WTC11 (cell line): ENCODE measurements around the gene CNIH3. TPM values are rescaled to one million over a fixed set of nuclear protein-coding genes. Genes with fewer than 3 reads are reported as not detected.

Source experiments
- ATAC-seq: fragments of 200-7000 bp; cut with Tn5 transposase; 2 replicates; pipeline ENCODE4 v1.10.0; 2021; ENCODE audit warnings: mild to moderate bottlenecking, moderate library complexity
- CTCF ChIA-PET: fragments of 300-600 bp; sonication (Branson Sonifier 250); formaldehyde crosslinking; loops from one replicate; lab custom pipeline; 2021; ENCODE audit warnings: antibody characterized with exemption; lab: Charles Lee
- POLR2A ChIA-PET: fragments of 350-600 bp; sonication (Branson Sonifier 250); formaldehyde crosslinking; loops from one replicate; lab custom pipeline; 2021; ENCODE audit warnings: antibody characterized with exemption; lab: Charles Lee
- DNase-seq: peaks from one replicate; pipeline ENCODE4 v3.0.0; 2021; ENCODE audit warnings: low spot score
- H3K27ac Mint-ChIP-seq: 2 replicates; pipeline ENCODE4 v1.8.0; 2021; ENCODE audit warnings: mixed read lengths
- H3K27me3 Mint-ChIP-seq: 2 replicates; pipeline ENCODE4 v1.8.0; 2021; ENCODE audit warnings: low read depth, mild to moderate bottlenecking, moderate library complexity, mixed read lengths
- H3K36me3 Mint-ChIP-seq: 2 replicates; pipeline ENCODE4 v1.8.0; 2021; ENCODE audit warnings: mixed read lengths
- H3K4me1 Mint-ChIP-seq: 2 replicates; pipeline ENCODE4 v1.8.0; 2022; ENCODE audit warnings: mixed read lengths
- H3K4me3 Mint-ChIP-seq: 2 replicates; pipeline ENCODE4 v1.8.0; 2021; ENCODE audit warnings: mild to moderate bottlenecking, moderate library complexity, mixed read lengths
- H3K9me3 Mint-ChIP-seq: 2 replicates; pipeline ENCODE4 v1.8.0; 2021; ENCODE audit warnings: mixed read lengths
- CREB1 ChIP-seq: sonication (generic); formaldehyde crosslinking; IDR thresholded peaks from 2 replicates; pipeline ENCODE4 v1.8.0; 2023; ENCODE audit warnings: mild to moderate bottlenecking, missing genetic modification reagents
- EMX1 ChIP-seq: fragments of 250-450 bp; sonication (Bioruptor Pico); IDR thresholded peaks from 2 replicates; pipeline ENCODE4 v1.8.0; 2021; ENCODE audit warnings: mild to moderate bottlenecking
- JAZF1 ChIP-seq: fragments of 250-450 bp; sonication (Bioruptor Pico); IDR thresholded peaks from 2 replicates; pipeline ENCODE4 v1.9.0; 2021; ENCODE audit warnings: moderate library complexity, mild to moderate bottlenecking, inconsistent platforms
- NFE2L1 ChIP-seq: sonication (generic); formaldehyde crosslinking; IDR thresholded peaks from 2 replicates; pipeline ENCODE4 v1.8.1; 2023; ENCODE audit warnings: missing genetic modification reagents
- NFYB ChIP-seq: sonication (generic); formaldehyde crosslinking; conservative IDR thresholded peaks from 2 replicates; pipeline ENCODE4 v1.8.0; 2022; ENCODE audit warnings: low read depth, missing genetic modification reagents
- PRRX2 ChIP-seq: fragments of 250-450 bp; sonication (Bioruptor Pico); IDR thresholded peaks from 2 replicates; pipeline ENCODE4 v1.8.0; 2021; ENCODE audit warnings: mild to moderate bottlenecking
- TCF7 ChIP-seq: sonication (generic); formaldehyde crosslinking; IDR thresholded peaks from 2 replicates; pipeline ENCODE4 v1.8.0; 2022; ENCODE audit warnings: mild to moderate bottlenecking, low read depth, missing genetic modification reagents, moderate library complexity
- TEAD1 ChIP-seq: sonication (generic); formaldehyde crosslinking; IDR thresholded peaks from 2 replicates; pipeline ENCODE4 v1.8.0; 2022; ENCODE audit warnings: mild to moderate bottlenecking, missing genetic modification reagents
- ZNF263 ChIP-seq: sonication (generic); formaldehyde crosslinking; IDR thresholded peaks from 2 replicates; pipeline ENCODE4 v1.8.1; 2022; ENCODE audit warnings: low read depth, mild to moderate bottlenecking, moderate library complexity, missing genetic modification reagents
- ZNF396 ChIP-seq: fragments of 250-450 bp; sonication (Bioruptor Pico); IDR thresholded peaks from 2 replicates; pipeline ENCODE4 v1.8.0; 2021; ENCODE audit warnings: mild to moderate bottlenecking, moderate library complexity, borderline replicate concordance
- ZNF423 ChIP-seq: fragments of 250-450 bp; sonication (Bioruptor Pico); IDR thresholded peaks from 2 replicates; pipeline ENCODE4 v2.1.2; 2022; ENCODE audit warnings: mild to moderate bottlenecking, moderate library complexity
- ZNF671 ChIP-seq: fragments of 250-450 bp; sonication (Bioruptor Pico); IDR thresholded peaks from 2 replicates; pipeline ENCODE4 v1.8.0; 2021; ENCODE audit warnings: mild to moderate bottlenecking
- total RNA-seq: library from RNA; stranded (reverse); gene quantifications from 3 replicates; pipeline ENCODE4 v1.2.3, GENCODE V29; 2021
- TF ChIP-seq, protein P1 (sequence below): sonication (generic); formaldehyde crosslinking; IDR thresholded peaks from 2 replicates; pipeline ENCODE4 v1.8.1; 2022; ENCODE audit warnings: low read depth, missing genetic modification reagents, borderline replicate concordance
- TF ChIP-seq, protein P2 (sequence below): sonication (generic); formaldehyde crosslinking; IDR thresholded peaks from 2 replicates; pipeline ENCODE4 v1.8.1; 2022; ENCODE audit warnings: low read depth, mild to moderate bottlenecking, moderate library complexity, missing genetic modification reagents, borderline replicate concordance
- TF ChIP-seq, protein P3 (sequence below): sonication (generic); formaldehyde crosslinking; IDR thresholded peaks from 2 replicates; pipeline ENCODE4 v1.8.0; 2022; ENCODE audit warnings: mild to moderate bottlenecking, missing genetic modification reagents
- TF ChIP-seq, protein P4 (sequence below): sonication (generic); formaldehyde crosslinking; IDR thresholded peaks from 2 replicates; pipeline ENCODE4 v1.8.0; 2023; ENCODE audit warnings: missing genetic modification reagents
- TF ChIP-seq, protein P5 (sequence below): sonication (generic); formaldehyde crosslinking; IDR thresholded peaks from 2 replicates; pipeline ENCODE4 v1.8.0; 2023; ENCODE audit warnings: missing genetic modification reagents, mild to moderate bottlenecking, borderline replicate concordance

Gene CNIH3
- total RNA-seq, 1 experiment from 2014 or later = 8.1 TPM

DNA sequence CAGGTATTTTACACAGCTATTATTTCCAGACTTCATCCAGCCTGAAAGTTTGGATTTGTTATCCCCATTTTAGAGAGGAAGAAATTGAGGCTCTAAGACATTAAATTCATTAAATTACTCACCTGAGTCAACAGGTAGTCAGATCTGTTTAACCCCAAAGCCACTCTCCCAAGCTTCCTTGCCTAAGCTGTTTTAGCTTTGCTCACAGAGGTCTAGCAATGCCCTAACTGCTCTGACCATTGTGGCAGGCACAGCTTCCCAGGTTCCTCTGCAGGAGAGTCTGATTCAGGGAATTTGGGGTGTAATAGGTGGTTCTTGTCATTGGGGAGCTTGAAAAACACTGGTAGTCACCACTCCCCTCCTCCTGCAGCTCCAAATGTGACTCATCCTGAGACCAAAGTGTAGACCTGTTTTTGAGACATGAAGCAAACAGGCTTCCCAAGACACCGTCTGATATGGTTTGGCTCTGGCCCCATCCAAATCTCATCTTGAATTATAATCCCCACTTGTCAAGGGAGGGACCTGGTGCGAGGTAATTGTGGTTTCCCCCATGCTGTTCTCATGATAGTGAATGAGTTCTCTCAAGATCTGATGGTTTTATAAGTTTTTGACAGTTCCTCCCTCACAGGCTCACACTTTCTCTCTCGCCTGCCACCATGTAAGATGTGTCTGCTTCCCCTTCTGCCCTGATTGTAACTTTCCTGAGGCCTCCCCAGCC is 170.6 kb downstream of the CNIH3 start:
- H3K4me3 Mint-ChIP-seq = no peak overlapping the region
- CTCF ChIA-PET = interaction anchor here (0.9 kb wide), 1 partner anchor 85 kb away, joined by 3 read pairs; no protein-coding TSS in a partner anchor
- TF ChIP-seq, protein P1, sequence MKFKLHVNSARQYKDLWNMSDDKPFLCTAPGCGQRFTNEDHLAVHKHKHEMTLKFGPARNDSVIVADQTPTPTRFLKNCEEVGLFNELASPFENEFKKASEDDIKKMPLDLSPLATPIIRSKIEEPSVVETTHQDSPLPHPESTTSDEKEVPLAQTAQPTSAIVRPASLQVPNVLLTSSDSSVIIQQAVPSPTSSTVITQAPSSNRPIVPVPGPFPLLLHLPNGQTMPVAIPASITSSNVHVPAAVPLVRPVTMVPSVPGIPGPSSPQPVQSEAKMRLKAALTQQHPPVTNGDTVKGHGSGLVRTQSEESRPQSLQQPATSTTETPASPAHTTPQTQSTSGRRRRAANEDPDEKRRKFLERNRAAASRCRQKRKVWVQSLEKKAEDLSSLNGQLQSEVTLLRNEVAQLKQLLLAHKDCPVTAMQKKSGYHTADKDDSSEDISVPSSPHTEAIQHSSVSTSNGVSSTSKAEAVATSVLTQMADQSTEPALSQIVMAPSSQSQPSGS (CRISPR knock-in tag) = no peak
- TF ChIP-seq, protein P2, sequence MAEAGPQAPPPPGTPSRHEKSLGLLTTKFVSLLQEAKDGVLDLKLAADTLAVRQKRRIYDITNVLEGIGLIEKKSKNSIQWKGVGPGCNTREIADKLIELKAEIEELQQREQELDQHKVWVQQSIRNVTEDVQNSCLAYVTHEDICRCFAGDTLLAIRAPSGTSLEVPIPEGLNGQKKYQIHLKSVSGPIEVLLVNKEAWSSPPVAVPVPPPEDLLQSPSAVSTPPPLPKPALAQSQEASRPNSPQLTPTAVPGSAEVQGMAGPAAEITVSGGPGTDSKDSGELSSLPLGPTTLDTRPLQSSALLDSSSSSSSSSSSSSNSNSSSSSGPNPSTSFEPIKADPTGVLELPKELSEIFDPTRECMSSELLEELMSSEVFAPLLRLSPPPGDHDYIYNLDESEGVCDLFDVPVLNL = no peak
- no peak for TF ChIP-seq ZNF423 (CRISPR knock-in tag)
- no peak for TF ChIP-seq ZNF396 (CRISPR knock-in tag)
- TF ChIP-seq TEAD1 (CRISPR knock-in tag) = no peak
- TF ChIP-seq, all 79 proteins: peak for 0
- no peak overlapping the region for H3K27ac Mint-ChIP-seq
- no peaks in the 10 kb centered on the region; the same call in 1 of the 2 replicates for H3K36me3 Mint-ChIP-seq
- peaks cover 39% of the 10 kb centered on the region for H3K27me3 Mint-ChIP-seq
- no peak for DNase-seq
- POLR2A ChIA-PET = no interaction called here
- no peak for ATAC-seq
- H3K4me1 Mint-ChIP-seq = peaks cover 29% of the 10 kb centered on the region
- peaks cover 10% of the 10 kb centered on the region for H3K9me3 Mint-ChIP-seq

DNA sequence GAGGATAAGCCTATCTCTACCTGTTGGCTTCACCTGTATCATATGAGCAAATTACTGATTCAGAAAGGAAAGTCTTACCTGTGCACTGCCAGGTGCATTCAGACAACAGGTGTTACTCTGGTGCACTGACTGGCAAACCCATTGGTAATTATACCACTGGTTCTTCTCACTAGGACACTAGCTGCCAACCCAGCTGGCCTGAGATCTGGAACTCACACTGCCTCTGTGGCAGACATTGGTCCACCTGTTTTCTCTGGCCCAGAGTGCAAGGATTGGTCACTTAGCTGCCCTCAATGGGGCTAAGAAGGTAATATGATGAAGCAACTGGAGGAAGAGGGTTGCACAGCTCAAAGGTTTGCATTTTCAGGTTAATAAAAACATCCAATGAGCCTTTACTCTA is 173.2 kb downstream of the CNIH3 start:
- ChIA-PET CTCF (interaction anchor here (0.7 kb wide), 1 partner anchor 89 kb away, joined by 3 read pairs; no protein-coding TSS in a partner anchor), POLR2A (no interaction called here)
- Mint-ChIP-seq H3K4me1 (peaks cover 36% of the 10 kb centered on the region), H3K27ac (no peak overlapping the region), H3K36me3 (no peaks in the 10 kb centered on the region), H3K4me3 (no peak overlapping the region), H3K27me3 (peaks cover 15% of the 10 kb centered on the region), H3K9me3 (peaks cover 9% of the 10 kb centered on the region; the same call in 1 of the 2 replicates)
- ATAC-seq = no peak
- TF ChIP-seq, protein P3, sequence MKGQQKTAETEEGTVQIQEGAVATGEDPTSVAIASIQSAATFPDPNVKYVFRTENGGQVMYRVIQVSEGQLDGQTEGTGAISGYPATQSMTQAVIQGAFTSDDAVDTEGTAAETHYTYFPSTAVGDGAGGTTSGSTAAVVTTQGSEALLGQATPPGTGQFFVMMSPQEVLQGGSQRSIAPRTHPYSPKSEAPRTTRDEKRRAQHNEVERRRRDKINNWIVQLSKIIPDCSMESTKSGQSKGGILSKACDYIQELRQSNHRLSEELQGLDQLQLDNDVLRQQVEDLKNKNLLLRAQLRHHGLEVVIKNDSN (CRISPR knock-in tag) = no peak
- no peak for TF ChIP-seq ZNF671 (CRISPR knock-in tag)
- no peak for TF ChIP-seq EMX1
- TF ChIP-seq, protein P4, sequence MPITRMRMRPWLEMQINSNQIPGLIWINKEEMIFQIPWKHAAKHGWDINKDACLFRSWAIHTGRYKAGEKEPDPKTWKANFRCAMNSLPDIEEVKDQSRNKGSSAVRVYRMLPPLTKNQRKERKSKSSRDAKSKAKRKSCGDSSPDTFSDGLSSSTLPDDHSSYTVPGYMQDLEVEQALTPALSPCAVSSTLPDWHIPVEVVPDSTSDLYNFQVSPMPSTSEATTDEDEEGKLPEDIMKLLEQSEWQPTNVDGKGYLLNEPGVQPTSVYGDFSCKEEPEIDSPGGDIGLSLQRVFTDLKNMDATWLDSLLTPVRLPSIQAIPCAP (CRISPR knock-in tag) = no peak
- TF ChIP-seq NFYB (CRISPR knock-in tag) = no peak
- TF ChIP-seq NFE2L1 (CRISPR knock-in tag) = no peak
- no peak for TF ChIP-seq TCF7 (CRISPR knock-in tag)
- TF ChIP-seq CREB1 = no peak
- no peak for TF ChIP-seq JAZF1 (CRISPR knock-in tag)
- no peak for TF ChIP-seq ZNF263
- TF ChIP-seq, protein P5, sequence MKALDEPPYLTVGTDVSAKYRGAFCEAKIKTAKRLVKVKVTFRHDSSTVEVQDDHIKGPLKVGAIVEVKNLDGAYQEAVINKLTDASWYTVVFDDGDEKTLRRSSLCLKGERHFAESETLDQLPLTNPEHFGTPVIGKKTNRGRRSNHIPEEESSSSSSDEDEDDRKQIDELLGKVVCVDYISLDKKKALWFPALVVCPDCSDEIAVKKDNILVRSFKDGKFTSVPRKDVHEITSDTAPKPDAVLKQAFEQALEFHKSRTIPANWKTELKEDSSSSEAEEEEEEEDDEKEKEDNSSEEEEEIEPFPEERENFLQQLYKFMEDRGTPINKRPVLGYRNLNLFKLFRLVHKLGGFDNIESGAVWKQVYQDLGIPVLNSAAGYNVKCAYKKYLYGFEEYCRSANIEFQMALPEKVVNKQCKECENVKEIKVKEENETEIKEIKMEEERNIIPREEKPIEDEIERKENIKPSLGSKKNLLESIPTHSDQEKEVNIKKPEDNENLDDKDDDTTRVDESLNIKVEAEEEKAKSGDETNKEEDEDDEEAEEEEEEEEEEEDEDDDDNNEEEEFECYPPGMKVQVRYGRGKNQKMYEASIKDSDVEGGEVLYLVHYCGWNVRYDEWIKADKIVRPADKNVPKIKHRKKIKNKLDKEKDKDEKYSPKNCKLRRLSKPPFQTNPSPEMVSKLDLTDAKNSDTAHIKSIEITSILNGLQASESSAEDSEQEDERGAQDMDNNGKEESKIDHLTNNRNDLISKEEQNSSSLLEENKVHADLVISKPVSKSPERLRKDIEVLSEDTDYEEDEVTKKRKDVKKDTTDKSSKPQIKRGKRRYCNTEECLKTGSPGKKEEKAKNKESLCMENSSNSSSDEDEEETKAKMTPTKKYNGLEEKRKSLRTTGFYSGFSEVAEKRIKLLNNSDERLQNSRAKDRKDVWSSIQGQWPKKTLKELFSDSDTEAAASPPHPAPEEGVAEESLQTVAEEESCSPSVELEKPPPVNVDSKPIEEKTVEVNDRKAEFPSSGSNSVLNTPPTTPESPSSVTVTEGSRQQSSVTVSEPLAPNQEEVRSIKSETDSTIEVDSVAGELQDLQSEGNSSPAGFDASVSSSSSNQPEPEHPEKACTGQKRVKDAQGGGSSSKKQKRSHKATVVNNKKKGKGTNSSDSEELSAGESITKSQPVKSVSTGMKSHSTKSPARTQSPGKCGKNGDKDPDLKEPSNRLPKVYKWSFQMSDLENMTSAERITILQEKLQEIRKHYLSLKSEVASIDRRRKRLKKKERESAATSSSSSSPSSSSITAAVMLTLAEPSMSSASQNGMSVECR (CRISPR knock-in tag) = no peak
- TF ChIP-seq PRRX2 (CRISPR knock-in tag) = no peak
- TF ChIP-seq, all 79 proteins: peak for 0
- no peak for DNase-seq

Other genes starting within 250 kb of the CNIH3 start
- gene WDR26, start 181.5 kb upstream of the CNIH3 start, total RNA-seq = 64.9 to 66.1 TPM (median 65.3 TPM) in 3 replicates